CD14-positive monocyte (primary cell): ENCODE measurements around the gene EXOC4. TPM values are rescaled to one million over a fixed set of nuclear protein-coding genes. Genes with fewer than 3 reads are reported as not detected.

Experiments
- DNase-seq, 3 donors: peaks; one replicate each; pipeline ENCODE4 v3.0.0-alpha.2; 2011 to 2022
- H2AFZ ChIP-seq: 2 replicates; pipeline ENCODE4 v1.6.0; 2012; ENCODE audit warnings: mild to moderate bottlenecking, low read depth, low read length, inconsistent platforms; ENCODE audit not compliant: insufficient read depth, poor library complexity, severe bottlenecking
- H3K27ac ChIP-seq, 2 donors: 1 replicate in 1 of 2; 2 replicates in 1 of 2; pipeline ENCODE4 v1.5.1; 2012 to 2013; ENCODE audit warnings: low read length in 2 of 2, control low read depth in 1 of 2, inconsistent platforms in 1 of 2, low read depth in 1 of 2, mild to moderate bottlenecking in 1 of 2
- H3K27me3 ChIP-seq, 2 donors: one replicate each; pipeline versions ENCODE4 v1.6.0 to v1.6.1; 2011 to 2013; ENCODE audit warnings: low read length in 2 of 2; ENCODE audit not compliant: control insufficient read depth in 2 of 2, insufficient read depth in 2 of 2
- H3K36me3 ChIP-seq, 2 donors: replicated peaks in 1 of 2; 1 replicate in 1 of 2; 2 replicates in 1 of 2; pipeline versions ENCODE4 v1.5.1 to v1.6.1; 2012 to 2013; ENCODE audit warnings: low read length in 2 of 2, control low read depth in 1 of 2, inconsistent platforms in 1 of 2, mild to moderate bottlenecking in 1 of 2; ENCODE audit not compliant: insufficient read depth in 2 of 2, control insufficient read depth in 1 of 2
- H3K4me1 ChIP-seq, 2 donors: 1 replicate in 1 of 2; 2 replicates in 1 of 2; pipeline versions ENCODE4 v1.5.1 to v1.6.1; 2012 to 2013; ENCODE audit warnings: low read length in 2 of 2, control low read depth in 1 of 2, inconsistent platforms in 1 of 2, mild to moderate bottlenecking in 1 of 2, moderate library complexity in 1 of 2; ENCODE audit not compliant: insufficient read depth in 2 of 2, control insufficient read depth in 1 of 2
- H3K4me2 ChIP-seq: replicated peaks from 2 replicates; pipeline ENCODE3; 2012; ENCODE audit warnings: low read length, moderate library complexity, mild to moderate bottlenecking; ENCODE audit not compliant: poor library complexity, severe bottlenecking; ENCODE audit errors: extremely low read depth
- H3K4me3 ChIP-seq, 3 experiments: fragments of 200-600 bp in 1 of 3; sonication (generic) in 1 of 3; replicated peaks in 1 of 3; 1 replicate in 2 of 3; 2 replicates in 1 of 3; pipeline ENCODE4 v1.5.1; 2011 to 2013; ENCODE audit warnings: low read length in 3 of 3, mild to moderate bottlenecking in 3 of 3, control low read depth in 2 of 3, low read depth in 2 of 3, inconsistent platforms in 1 of 3, moderate library complexity in 1 of 3
- H3K79me2 ChIP-seq: 2 replicates; pipeline ENCODE4 v1.6.0; 2012; ENCODE audit warnings: mild to moderate bottlenecking, control low read depth, inconsistent platforms, low read length, moderate library complexity; ENCODE audit not compliant: insufficient read depth
- H3K9ac ChIP-seq: 2 replicates; pipeline ENCODE4 v1.6.0; 2017; ENCODE audit warnings: low read length, mild to moderate bottlenecking; ENCODE audit not compliant: insufficient read depth, poor library complexity, severe bottlenecking
- H3K9me3 ChIP-seq, 2 donors: replicated peaks in 1 of 2; 1 replicate in 1 of 2; 2 replicates in 1 of 2; pipeline versions ENCODE4 v1.5.1 to v1.6.1; 2012 to 2013; ENCODE audit warnings: low read length in 2 of 2, control low read depth in 1 of 2; ENCODE audit not compliant: control insufficient read depth in 1 of 2, insufficient read depth in 1 of 2
- H4K20me1 ChIP-seq: 2 replicates; pipeline ENCODE4 v1.6.0; 2012; ENCODE audit warnings: mild to moderate bottlenecking, low read length, control low read depth, moderate library complexity; ENCODE audit not compliant: insufficient read depth
- H3K27ac Mint-ChIP-seq, 7 donors: one replicate each; pipeline ENCODE4 v1.8.0; 2020; ENCODE audit warnings: mild to moderate bottlenecking in 7 of 7, mixed read lengths in 7 of 7, moderate library complexity in 6 of 7, inconsistent platforms in 2 of 7
- H3K27me3 Mint-ChIP-seq, 3 donors: one replicate each; pipeline ENCODE4 v1.8.0; 2021 to 2022; ENCODE audit warnings: low read depth in 3 of 3, mild to moderate bottlenecking in 3 of 3, mixed read lengths in 3 of 3, moderate library complexity in 3 of 3, inconsistent platforms in 1 of 3
- H3K36me3 Mint-ChIP-seq, 2 donors: one replicate each; pipeline ENCODE4 v1.8.0; 2020; ENCODE audit warnings: mixed read lengths in 2 of 2, inconsistent platforms in 1 of 2, mild to moderate bottlenecking in 1 of 2
- H3K4me1 Mint-ChIP-seq: one replicate; pipeline ENCODE4 v1.8.0; 2020; ENCODE audit warnings: mild to moderate bottlenecking, mixed read lengths
- H3K4me3 Mint-ChIP-seq, 2 donors: one replicate each; pipeline ENCODE4 v1.8.0; 2020; ENCODE audit warnings: mild to moderate bottlenecking in 2 of 2, mixed read lengths in 2 of 2, moderate library complexity in 1 of 2
- H3K9me3 Mint-ChIP-seq, 7 donors: one replicate each; pipeline ENCODE4 v1.8.0; 2020 to 2022; ENCODE audit warnings: mixed read lengths in 7 of 7, mild to moderate bottlenecking in 6 of 7, moderate library complexity in 6 of 7, inconsistent platforms in 2 of 7
- WGBS: methylation state at CpG from one replicate; pipeline ENCODE4 v1.1.5; 2013; ENCODE audit warnings: missing lambda C conversion rate; ENCODE audit not compliant: insufficient coverage; 5-methylcytosine and 5-hydroxymethylcytosine counted together
- intact Hi-C, 2 donors: fragments of 100-400 bp; cut with micrococcal nuclease; formaldehyde crosslinking; loops; one replicate each; pipeline versions ENCODE4 v1.15.0 to v1.15.1; 2023
- polyA plus RNA-seq, 3 donors: library from polyadenylated mRNA; depleted of rRNA in 1 of 3; unstranded in 2 of 3; stranded (reverse) in 1 of 3; fragments of 300-500 nt in 2 of 3; fragments of >200 nt in 1 of 3; fragmentation: Illumina TruSeq in 2 of 3; gene quantifications; 1 replicate in 2 of 3; 2 replicates in 1 of 3; pipeline ENCODE4 v1.2.3, GENCODE V29; 2012 to 2021
- TF ChIP-seq, protein P1 (sequence below): fragments of 200-600 bp; IDR thresholded peaks from one replicate; pipeline ENCODE4 v1.8.0; 2022; ENCODE audit warnings: antibody characterized with exemption, mild to moderate bottlenecking

The EXOC4 gene
- polyA plus RNA-seq, 3 donors = 20.6 to 22.3 (median 22.3) TPM

DNA sequence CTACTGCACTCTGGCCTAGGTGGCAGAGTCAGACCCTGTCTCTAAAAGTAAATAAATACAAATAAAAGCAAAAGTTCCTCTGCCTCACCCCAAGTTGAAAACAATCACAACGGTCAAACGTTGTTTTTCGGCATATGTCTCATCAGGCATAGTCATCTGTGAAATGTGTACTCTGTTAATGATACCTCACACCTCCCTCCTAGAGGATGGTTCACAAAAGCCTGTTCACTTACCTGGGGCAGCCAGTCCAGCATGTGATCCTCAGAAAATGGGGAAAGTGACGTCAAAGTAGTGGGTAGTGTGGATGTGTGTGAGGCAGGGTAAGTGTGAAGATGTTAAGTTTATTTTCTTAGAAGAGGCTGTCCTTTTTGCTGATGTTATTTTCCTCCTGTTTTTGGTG lies 620.3 kb downstream of the EXOC4 start:
- Mint-ChIP-seq H3K36me3 (peaks cover 0 to 6% of the 10 kb centered on the region in 2 donors), H3K27me3 (peaks cover 0 to 2% (median 0%) of the 10 kb centered on the region in 3 donors), H3K4me1 (peaks cover under 1% of the 10 kb centered on the region), H3K9me3 (no peaks in the 10 kb centered on the region), H3K27ac (no peak overlapping the region), H3K4me3 (no peak overlapping the region)
- no peak overlapping the region for H2AFZ ChIP-seq
- H3K27ac ChIP-seq = no peak overlapping the region
- H3K9me3 ChIP-seq = no peaks in the 10 kb centered on the region
- no peak overlapping the region for H3K4me2 ChIP-seq
- no peaks in the 10 kb centered on the region for H3K4me1 ChIP-seq
- H3K36me3 ChIP-seq = no peaks in the 10 kb centered on the region
- no peaks in the 10 kb centered on the region for H3K27me3 ChIP-seq
- WGBS = no CpG with 5 or more reads among the region's 4 CpGs
- H3K4me3 ChIP-seq = no peak overlapping the region
- DNase-seq = no peak
- no peaks in the 10 kb centered on the region for H3K79me2 ChIP-seq
- H3K9ac ChIP-seq = no peak overlapping the region
- no peaks in the 10 kb centered on the region for H4K20me1 ChIP-seq
- intact Hi-C loops = no loop called here
- TF ChIP-seq, protein P1, sequence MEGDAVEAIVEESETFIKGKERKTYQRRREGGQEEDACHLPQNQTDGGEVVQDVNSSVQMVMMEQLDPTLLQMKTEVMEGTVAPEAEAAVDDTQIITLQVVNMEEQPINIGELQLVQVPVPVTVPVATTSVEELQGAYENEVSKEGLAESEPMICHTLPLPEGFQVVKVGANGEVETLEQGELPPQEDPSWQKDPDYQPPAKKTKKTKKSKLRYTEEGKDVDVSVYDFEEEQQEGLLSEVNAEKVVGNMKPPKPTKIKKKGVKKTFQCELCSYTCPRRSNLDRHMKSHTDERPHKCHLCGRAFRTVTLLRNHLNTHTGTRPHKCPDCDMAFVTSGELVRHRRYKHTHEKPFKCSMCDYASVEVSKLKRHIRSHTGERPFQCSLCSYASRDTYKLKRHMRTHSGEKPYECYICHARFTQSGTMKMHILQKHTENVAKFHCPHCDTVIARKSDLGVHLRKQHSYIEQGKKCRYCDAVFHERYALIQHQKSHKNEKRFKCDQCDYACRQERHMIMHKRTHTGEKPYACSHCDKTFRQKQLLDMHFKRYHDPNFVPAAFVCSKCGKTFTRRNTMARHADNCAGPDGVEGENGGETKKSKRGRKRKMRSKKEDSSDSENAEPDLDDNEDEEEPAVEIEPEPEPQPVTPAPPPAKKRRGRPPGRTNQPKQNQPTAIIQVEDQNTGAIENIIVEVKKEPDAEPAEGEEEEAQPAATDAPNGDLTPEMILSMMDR = no peak

DNA sequence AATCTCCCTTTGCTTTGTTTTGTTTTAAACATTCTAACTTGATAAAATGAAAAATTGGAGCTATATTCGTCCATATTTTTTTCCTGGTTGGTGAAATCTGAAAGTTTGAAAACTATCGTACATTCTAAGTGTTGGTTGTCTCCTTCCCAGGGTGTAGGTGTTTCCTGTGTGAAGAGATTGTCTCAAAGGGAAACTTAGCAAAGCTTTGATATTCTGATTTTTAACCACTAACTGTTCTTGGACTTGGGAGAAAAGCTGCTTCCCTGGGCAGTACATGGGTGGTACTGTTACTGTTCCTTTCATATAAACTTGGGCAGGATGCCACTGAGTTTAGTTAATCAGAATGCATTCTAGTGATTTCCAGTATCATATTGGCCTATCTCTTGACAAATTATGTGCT lies 620.8 kb downstream of the EXOC4 start:
- Mint-ChIP-seq H3K27ac (no peak overlapping the region), H3K4me3 (no peak overlapping the region), H3K4me1 (peaks cover 4% of the 10 kb centered on the region), H3K27me3 (peaks cover 0 to 2% (median 0%) of the 10 kb centered on the region in 3 donors), H3K9me3 (no peaks in the 10 kb centered on the region), H3K36me3 (peaks cover 0 to 6% of the 10 kb centered on the region in 2 donors)
- no peaks in the 10 kb centered on the region for H3K36me3 ChIP-seq
- no peaks in the 10 kb centered on the region for H3K9me3 ChIP-seq
- H3K27ac ChIP-seq = no peak overlapping the region
- WGBS = 100% methylated on average over 2 of the region's 2 CpGs
- no peak overlapping the region for H2AFZ ChIP-seq
- H3K27me3 ChIP-seq = no peaks in the 10 kb centered on the region
- H3K4me1 ChIP-seq = no peaks in the 10 kb centered on the region
- H3K9ac ChIP-seq = no peak overlapping the region
- H3K4me3 ChIP-seq = no peak overlapping the region
- no peak overlapping the region for H3K4me2 ChIP-seq
- H3K79me2 ChIP-seq = no peaks in the 10 kb centered on the region
- H4K20me1 ChIP-seq = no peaks in the 10 kb centered on the region
- no peak for DNase-seq
- TF ChIP-seq, protein P1 = no peak
- intact Hi-C loops = no loop called here
